ENCODE results near the gene ANKRD10.

The ANKRD10 gene

DNA sequence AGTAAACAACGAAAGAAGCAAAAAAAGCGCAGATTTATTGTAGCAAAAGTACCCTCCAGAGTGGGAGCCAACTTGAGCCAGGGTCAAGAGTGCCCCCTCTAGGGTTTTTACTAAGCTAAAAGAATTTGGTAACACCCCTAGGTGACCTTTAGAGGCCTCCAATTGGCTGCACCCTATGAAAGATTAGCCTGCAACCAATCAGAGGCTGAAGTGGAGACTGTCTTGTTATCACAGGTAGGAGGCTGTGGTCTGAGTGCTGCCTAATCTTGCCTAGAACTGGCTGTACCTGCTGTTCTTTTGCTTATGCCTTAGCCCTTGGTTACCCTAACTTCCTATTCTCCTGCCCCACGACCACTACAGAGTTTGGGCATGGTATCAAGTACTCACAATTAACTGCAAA is 38.3 kb downstream of the ANKRD10 start:
- Histone ChIP-seq H3K36me3 (ENCODE audit: insufficient read depth, low read length) (peaks cover 5% of the 10 kb centered on the region; the same call in 1 of the 2 replicates), H3K9me3 (ENCODE audit: insufficient read depth, low read length, severe bottlenecking) (no peaks in the 10 kb centered on the region), H3K4me2 (ENCODE audit: insufficient read depth, low read length) (no peak overlapping the region), H3K9ac (ENCODE audit: low read depth, low read length) (no peak overlapping the region), H3K4me1 (ENCODE audit: insufficient read depth, low read length) (peaks cover 16% of the 10 kb centered on the region), H3K27ac (ENCODE audit: low read length) (no peak overlapping the region), H3K79me2 (ENCODE audit: insufficient read depth, low read length) (no peaks in the 10 kb centered on the region), H3K27me3 (ENCODE audit: insufficient read depth, low read length, poor library complexity) (peaks cover 8% of the 10 kb centered on the region), H3K4me3 (ENCODE audit: low read depth in 1 of 2, low read length in 2 of 2) (no peak overlapping the region), H2AFZ (ENCODE audit: low read depth, low read length) (no peak overlapping the region), H4K20me1 (ENCODE audit: insufficient read depth, low read length) (no peaks in the 10 kb centered on the region)
- no peak for TF ChIP-seq EZH2 (IDR thresholded peaks at IDR 0.05; ENCODE audit: borderline replicate concordance, low read depth, low read length, severe bottlenecking)
- TF ChIP-seq, protein P1, sequence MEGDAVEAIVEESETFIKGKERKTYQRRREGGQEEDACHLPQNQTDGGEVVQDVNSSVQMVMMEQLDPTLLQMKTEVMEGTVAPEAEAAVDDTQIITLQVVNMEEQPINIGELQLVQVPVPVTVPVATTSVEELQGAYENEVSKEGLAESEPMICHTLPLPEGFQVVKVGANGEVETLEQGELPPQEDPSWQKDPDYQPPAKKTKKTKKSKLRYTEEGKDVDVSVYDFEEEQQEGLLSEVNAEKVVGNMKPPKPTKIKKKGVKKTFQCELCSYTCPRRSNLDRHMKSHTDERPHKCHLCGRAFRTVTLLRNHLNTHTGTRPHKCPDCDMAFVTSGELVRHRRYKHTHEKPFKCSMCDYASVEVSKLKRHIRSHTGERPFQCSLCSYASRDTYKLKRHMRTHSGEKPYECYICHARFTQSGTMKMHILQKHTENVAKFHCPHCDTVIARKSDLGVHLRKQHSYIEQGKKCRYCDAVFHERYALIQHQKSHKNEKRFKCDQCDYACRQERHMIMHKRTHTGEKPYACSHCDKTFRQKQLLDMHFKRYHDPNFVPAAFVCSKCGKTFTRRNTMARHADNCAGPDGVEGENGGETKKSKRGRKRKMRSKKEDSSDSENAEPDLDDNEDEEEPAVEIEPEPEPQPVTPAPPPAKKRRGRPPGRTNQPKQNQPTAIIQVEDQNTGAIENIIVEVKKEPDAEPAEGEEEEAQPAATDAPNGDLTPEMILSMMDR (IDR thresholded peaks at IDR 0.05; ENCODE audit: borderline replicate concordance, extremely low read depth, low read length, poor library complexity, severe bottlenecking), result no peak
- no peak for DNase-seq
- no peak for ATAC-seq (ENCODE audit: insufficient read depth, low read depth)

DNA sequence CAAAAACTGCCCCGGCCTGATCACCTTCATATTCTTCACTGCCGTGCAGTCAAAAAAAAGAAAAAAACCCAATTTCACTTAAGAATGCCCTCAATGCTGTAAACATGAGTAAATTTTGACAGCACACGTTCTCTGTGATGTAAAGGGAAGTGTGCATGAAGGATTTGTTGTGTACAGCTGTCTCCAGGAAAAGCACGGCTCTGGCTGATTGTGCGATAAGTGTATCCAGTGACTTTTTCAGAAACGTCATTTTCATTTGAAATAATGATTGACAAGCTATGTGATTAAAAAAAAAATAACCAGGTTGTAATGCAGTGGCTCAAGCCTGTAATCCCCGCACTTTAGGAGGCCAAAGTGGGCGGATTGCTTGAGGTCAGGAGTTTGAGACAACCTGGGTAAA is 39.6 kb downstream of the ANKRD10 start:
- Histone ChIP-seq H3K9ac (ENCODE audit: low read depth, low read length) (peak overlapping the region; percentile 29; the same call in 1 of the 2 replicates), H4K20me1 (ENCODE audit: insufficient read depth, low read length) (no peaks in the 10 kb centered on the region), H3K4me3 (ENCODE audit: low read depth in 1 of 2, low read length in 2 of 2) (peak overlapping the region in 1 of 2 experiments; percentile 46; a peak in 2 of 4 replicates)

DNA sequence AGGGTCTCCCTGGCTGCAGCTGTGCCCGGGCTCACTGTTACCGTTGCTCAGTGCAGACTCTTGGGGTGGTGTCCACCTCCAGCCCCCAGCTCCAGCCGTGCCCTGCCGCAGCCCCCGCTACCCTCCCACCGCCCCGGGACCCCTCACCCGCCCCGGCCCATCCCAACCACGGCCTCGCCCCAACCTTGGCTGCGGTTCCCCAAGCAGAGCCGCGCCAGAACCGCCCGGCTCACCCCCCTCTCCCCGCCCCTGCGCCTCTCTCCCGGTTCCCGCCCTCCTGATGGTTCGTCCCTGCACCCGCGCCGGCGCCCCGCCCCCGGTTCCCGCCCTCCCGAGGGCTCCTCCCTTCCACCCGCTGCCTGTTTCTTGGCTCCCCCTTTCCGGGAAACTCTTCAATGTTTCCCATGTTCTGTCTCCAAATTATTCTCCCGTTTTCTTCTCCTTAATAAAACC is 40.3 kb downstream of the ANKRD10 start:
- no peaks in the 10 kb centered on the region for H4K20me1 ChIP-seq (ENCODE audit: insufficient read depth, low read length)
- H3K9me3 ChIP-seq (ENCODE audit: insufficient read depth, low read length, severe bottlenecking), result no peaks in the 10 kb centered on the region
- peak; percentile 1 for TF ChIP-seq EZH2 (IDR thresholded peaks at IDR 0.05; ENCODE audit: borderline replicate concordance, low read depth, low read length, severe bottlenecking)
- TF ChIP-seq, protein P1 (IDR thresholded peaks at IDR 0.05; ENCODE audit: borderline replicate concordance, extremely low read depth, low read length, poor library complexity, severe bottlenecking), result no peak
- H3K27ac ChIP-seq (ENCODE audit: low read length), result no peak overlapping the region
- H3K36me3 ChIP-seq (ENCODE audit: insufficient read depth, low read length), result 0 out of 2 replicates have a peak, but pooled peaks cover 2% of the 10 kb centered on the region
- H2AFZ ChIP-seq (ENCODE audit: low read depth, low read length), result peak overlapping the region; percentile 75
- peaks cover 21% of the 10 kb centered on the region for H3K27me3 ChIP-seq (ENCODE audit: insufficient read depth, low read length, poor library complexity)
- no peaks in the 10 kb centered on the region for H3K79me2 ChIP-seq (ENCODE audit: insufficient read depth, low read length)
- peak overlapping the region in 1 of 2 experiments; percentile 46; a peak in 2 of 4 replicates for H3K4me3 ChIP-seq (ENCODE audit: low read depth in 1 of 2, low read length in 2 of 2)
- DNase-seq (peak; percentile 84), ATAC-seq (ENCODE audit: insufficient read depth, low read depth) (peak; percentile 97)
- H3K4me2 ChIP-seq (ENCODE audit: insufficient read depth, low read length), result peak overlapping the region; percentile 66
- peaks cover 16% of the 10 kb centered on the region for H3K4me1 ChIP-seq (ENCODE audit: insufficient read depth, low read length)
- peak overlapping the region; percentile 29; the same call in 1 of the 2 replicates for H3K9ac ChIP-seq (ENCODE audit: low read depth, low read length)

More for the DNA sequence above, 39.6 kb downstream of the ANKRD10 start:
- no peak for ATAC-seq (ENCODE audit: insufficient read depth, low read depth)
- DNase-seq, result no peak
- Histone ChIP-seq H3K4me1 (ENCODE audit: insufficient read depth, low read length) (peaks cover 16% of the 10 kb centered on the region), H2AFZ (ENCODE audit: low read depth, low read length) (peak overlapping the region; percentile 75), H3K79me2 (ENCODE audit: insufficient read depth, low read length) (no peaks in the 10 kb centered on the region), H3K27me3 (ENCODE audit: insufficient read depth, low read length, poor library complexity) (peaks cover 16% of the 10 kb centered on the region), H3K9me3 (ENCODE audit: insufficient read depth, low read length, severe bottlenecking) (no peaks in the 10 kb centered on the region), H3K27ac (ENCODE audit: low read length) (no peak overlapping the region), H3K36me3 (ENCODE audit: insufficient read depth, low read length) (peaks cover 5% of the 10 kb centered on the region; the same call in 1 of the 2 replicates), H3K4me2 (ENCODE audit: insufficient read depth, low read length) (peak overlapping the region; percentile 66)
- TF ChIP-seq, protein P1 (IDR thresholded peaks at IDR 0.05; ENCODE audit: borderline replicate concordance, extremely low read depth, low read length, poor library complexity, severe bottlenecking), result no peak
- TF ChIP-seq EZH2 (IDR thresholded peaks at IDR 0.05; ENCODE audit: borderline replicate concordance, low read depth, low read length, severe bottlenecking), result no peak
